Hepatocyte (in vitro differentiated cells): ENCODE results near the gene CABP4.

Experiments used
- CTCF ChIP-seq: fragments of 200-600 bp; sonication (generic); IDR thresholded peaks from 2 replicates; pipeline ENCODE4 v1.5.1; 2016; ENCODE audit warnings: antibody characterized with exemption, mild to moderate bottlenecking; ENCODE audit not compliant: poor library complexity
- EZH2 ChIP-seq: fragments of 200-600 bp; sonication (generic); IDR thresholded peaks from 2 replicates; pipeline ENCODE4 v1.6.1; 2016; ENCODE audit warnings: antibody characterized with exemption, mild to moderate bottlenecking, borderline replicate concordance

DNA sequence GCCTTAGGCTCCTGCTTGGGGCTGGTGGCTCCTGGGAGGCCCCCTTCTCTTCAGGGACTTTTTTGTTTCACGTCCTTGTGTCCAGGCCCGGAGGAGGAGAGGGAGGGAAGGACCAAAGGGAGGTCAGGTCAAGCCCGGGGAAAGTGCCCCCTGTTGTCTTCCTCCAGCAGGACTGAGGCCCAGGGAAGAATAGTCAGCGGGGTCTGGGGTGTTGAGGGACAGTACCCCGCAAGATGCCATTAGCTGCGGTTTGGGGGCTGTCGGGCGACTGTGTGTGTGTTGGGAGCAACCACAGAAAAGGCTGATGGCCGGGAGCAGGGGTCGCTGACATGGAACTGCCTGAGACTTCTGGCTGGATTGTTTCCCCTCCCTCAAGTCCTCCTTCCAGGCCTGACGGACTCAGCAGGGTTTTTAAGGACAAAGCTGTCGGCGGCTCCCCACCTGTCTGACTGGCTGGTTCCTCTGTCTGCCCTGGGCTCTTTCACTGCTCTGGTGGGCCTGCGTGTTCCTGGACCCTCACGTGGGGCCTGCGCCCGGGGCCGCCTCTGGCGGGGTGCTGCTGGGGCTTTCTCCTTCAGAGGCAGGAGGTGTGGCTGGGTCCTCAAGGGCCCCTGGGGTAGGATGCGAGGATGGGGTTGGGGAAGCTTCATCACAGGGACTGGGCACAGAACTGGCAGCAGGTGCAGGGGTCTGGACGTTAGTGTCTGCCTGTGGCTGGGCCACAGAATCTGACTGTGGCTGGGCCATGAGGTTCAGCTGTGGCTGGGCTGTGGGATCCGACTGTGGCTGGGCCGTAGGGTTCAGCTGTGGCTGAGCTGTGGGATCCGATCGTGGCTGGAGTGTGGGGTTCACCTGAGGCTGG lies 4.1 kb upstream of the CABP4 start:
- TF ChIP-seq CTCF (no peak), EZH2 (no peak)
